ENCODE data around the gene GALR2. TPM values are rescaled to one million over a fixed set of nuclear protein-coding genes. Genes with fewer than 3 reads are reported as not detected.

GALR2 gene
- total RNA-seq, 2 donors from 2014 or later = 0.19 to 0.49 TPM

- Histone ChIP-seq H3K9ac (ENCODE audit: low read depth in 2 of 2, low read length in 2 of 2) (peak overlapping the region in 1 of 2 donors; percentile 57), H3K9me3 (no peaks in the 10 kb centered on the region), H3K36me3 (no peaks in the 10 kb centered on the region), H3K4me1 (no peaks in the 10 kb centered on the region), H3K27me3 (no peaks in the 10 kb centered on the region), H3K27ac (no peak overlapping the region), H3K4me3 (peak overlapping the region; percentile 35)
- intact Hi-C loops (cut with DNase I) = loop anchor here (2.0 to 5.0 kb wide), 2 partner anchors 60 to 159 kb away; no protein-coding TSS in a partner anchor
- peak; percentile 19 for DNase-seq
- TF ChIP-seq CTCF (IDR thresholded peaks at IDR 0.05) = no peak
These were observed 47.4 kb downstream of the GALR2 start for GRCh38 chr17:76121932-76122430.

- Histone ChIP-seq H3K4me1 (no peaks in the 10 kb centered on the region), H3K27me3 (no peaks in the 10 kb centered on the region), H3K4me3 (no peak overlapping the region), H3K9ac (ENCODE audit: low read depth in 2 of 2, low read length in 2 of 2) (no peak overlapping the region), H3K36me3 (no peaks in the 10 kb centered on the region), H3K27ac (no peak overlapping the region), H3K9me3 (no peaks in the 10 kb centered on the region)
- no peak for DNase-seq
- TF ChIP-seq CTCF (IDR thresholded peaks at IDR 0.05) = no peak
- intact Hi-C loops (cut with DNase I) = loop anchor here (5.0 kb wide), 1 partner anchor 60 kb away; no protein-coding TSS in a partner anchor
These were observed 48.0 kb downstream of the GALR2 start for GRCh38 chr17:76122431-76123190.

GRCh38 chr17:76123191-76123499 lies 48.6 kb downstream of the GALR2 start:
- no peak for TF ChIP-seq CTCF (IDR thresholded peaks at IDR 0.05)
- H3K9ac ChIP-seq (ENCODE audit: low read depth in 2 of 2, low read length in 2 of 2) = no peak overlapping the region
- no peaks in the 10 kb centered on the region for H3K27me3 ChIP-seq
- intact Hi-C loops (cut with DNase I) = loop anchor here (5.0 kb wide), 1 partner anchor 59 kb away; no protein-coding TSS in a partner anchor
- H3K27ac ChIP-seq = no peak overlapping the region
- H3K36me3 ChIP-seq = no peaks in the 10 kb centered on the region
- H3K9me3 ChIP-seq = no peaks in the 10 kb centered on the region
- H3K4me1 ChIP-seq = no peaks in the 10 kb centered on the region
- no peak for DNase-seq
- H3K4me3 ChIP-seq = no peak overlapping the region

GRCh38 chr17:76123749-76124581 lies 49.4 kb downstream of the GALR2 start:
- intact Hi-C loops (cut with DNase I) = loop anchor here (5.0 kb wide), 1 partner anchor 58 kb away; no protein-coding TSS in a partner anchor

More at GRCh38 chr17:76123749-76124581, 49.4 kb downstream of the GALR2 start:
- Histone ChIP-seq H3K4me3 (no peak overlapping the region), H3K36me3 (no peaks in the 10 kb centered on the region), H3K27me3 (no peaks in the 10 kb centered on the region), H3K4me1 (no peaks in the 10 kb centered on the region), H3K27ac (no peak overlapping the region), H3K9ac (ENCODE audit: low read depth in 2 of 2, low read length in 2 of 2) (no peak overlapping the region), H3K9me3 (no peaks in the 10 kb centered on the region)
- DNase-seq = no peak
- TF ChIP-seq CTCF (IDR thresholded peaks at IDR 0.05) = no peak

Measured in colonic mucosa (tissue), 4 donors.